Glutamatergic neuron (in vitro differentiated cells): Measurements from ENCODE around the gene RAB27A. TPM values are rescaled to one million over a fixed set of nuclear protein-coding genes. Genes with fewer than 3 reads are reported as not detected.

Source experiments
- DNase-seq: peaks from one replicate; pipeline ENCODE4 v3.0.0; 2022
- H3K27ac Mint-ChIP-seq: one replicate; pipeline ENCODE4 v1.8.0; 2020; ENCODE audit warnings: mild to moderate bottlenecking, mixed read lengths, inconsistent platforms; ENCODE audit not compliant: unreplicated experiment
- H3K27me3 Mint-ChIP-seq: one replicate; pipeline ENCODE4 v1.8.0; 2020; ENCODE audit warnings: mild to moderate bottlenecking, moderate library complexity, mixed read lengths, inconsistent platforms; ENCODE audit not compliant: unreplicated experiment
- H3K36me3 Mint-ChIP-seq: one replicate; pipeline ENCODE4 v1.8.0; 2020; ENCODE audit warnings: mild to moderate bottlenecking, mixed read lengths, inconsistent platforms; ENCODE audit not compliant: unreplicated experiment
- H3K4me1 Mint-ChIP-seq: one replicate; pipeline ENCODE4 v1.8.0; 2020; ENCODE audit warnings: mild to moderate bottlenecking, low read depth, mixed read lengths, inconsistent platforms; ENCODE audit not compliant: unreplicated experiment
- H3K4me3 Mint-ChIP-seq: one replicate; pipeline ENCODE4 v1.8.0; 2020; ENCODE audit warnings: mild to moderate bottlenecking, mixed read lengths, inconsistent platforms; ENCODE audit not compliant: unreplicated experiment
- H3K9me3 Mint-ChIP-seq: one replicate; pipeline ENCODE4 v1.8.0; 2020; ENCODE audit warnings: mild to moderate bottlenecking, moderate library complexity, mixed read lengths, inconsistent platforms; ENCODE audit not compliant: unreplicated experiment
- CTCF ChIP-seq: fragments of 200-600 bp; sonication (generic); IDR thresholded peaks from one replicate; pipeline ENCODE4 v1.5.0; 2021; ENCODE audit not compliant: partially characterized antibody, unreplicated experiment
- total RNA-seq: library from RNA; stranded (reverse); fragmentation: NEBNext Ultra II Directional; extraction: Animal tissue kit (Norgen Biotek cat#: 25700); gene quantifications from one replicate; pipeline ENCODE4 v1.2.1, GENCODE V29; 2021; ENCODE audit not compliant: unreplicated experiment

The RAB27A gene
- total RNA-seq, 1 donor from 2014 or later: 4.9 TPM

DNA sequence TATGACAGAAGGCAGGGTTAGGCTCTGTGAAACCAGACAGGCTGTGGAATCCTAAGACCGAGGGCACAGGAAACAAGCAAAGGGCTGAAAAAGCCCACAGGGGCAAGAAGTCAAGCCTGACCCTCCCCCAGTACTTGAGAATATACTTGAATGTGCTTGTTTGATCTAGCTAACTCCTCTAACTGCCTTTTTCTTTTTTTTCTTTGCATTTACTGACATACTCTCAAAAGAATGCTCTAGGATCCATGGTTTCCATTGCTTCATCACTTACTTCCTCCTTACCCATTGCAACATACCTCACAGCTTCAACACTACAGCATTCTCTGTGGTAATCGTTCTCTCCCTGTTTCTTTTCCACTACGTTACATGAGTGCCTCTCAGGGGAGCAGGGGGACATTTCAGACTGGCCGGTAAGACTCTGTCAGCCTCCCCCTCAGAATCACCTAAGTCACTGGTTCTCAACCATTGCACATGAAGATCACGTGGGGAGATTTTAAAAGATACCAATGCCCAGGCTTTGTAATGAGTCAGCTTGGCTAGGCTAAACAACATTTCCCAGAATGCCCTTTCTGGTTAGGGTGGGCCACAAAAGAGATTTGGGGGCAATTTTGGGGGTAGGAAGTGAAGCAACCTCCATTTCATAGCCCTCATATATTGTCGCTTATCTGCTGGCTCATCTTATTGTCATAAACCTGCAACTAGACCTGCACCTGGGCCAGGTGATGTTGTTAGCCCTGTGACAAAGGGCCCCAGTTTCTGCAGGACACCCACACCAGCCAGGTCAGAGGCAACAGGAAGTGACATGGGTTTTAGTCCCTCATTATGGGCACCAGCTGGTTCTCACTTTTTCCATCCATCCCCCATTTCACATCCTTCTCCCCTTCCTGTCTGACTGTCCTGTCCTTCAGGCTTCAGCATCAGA, 68.3 kb downstream of the RAB27A start:
- H3K36me3 Mint-ChIP-seq: no peaks in the 10 kb centered on the region
- no peaks in the 10 kb centered on the region for H3K4me1 Mint-ChIP-seq
- H3K9me3 Mint-ChIP-seq: no peaks in the 10 kb centered on the region
- no peak overlapping the region for H3K4me3 Mint-ChIP-seq
- H3K27ac Mint-ChIP-seq: no peak overlapping the region
- no peaks in the 10 kb centered on the region for H3K27me3 Mint-ChIP-seq
- DNase-seq: no peak
- no peak for TF ChIP-seq CTCF

- Mint-ChIP-seq H3K4me1 (no peaks in the 10 kb centered on the region), H3K36me3 (no peaks in the 10 kb centered on the region), H3K27me3 (no peaks in the 10 kb centered on the region), H3K4me3 (no peak overlapping the region), H3K27ac (no peak overlapping the region), H3K9me3 (no peaks in the 10 kb centered on the region)
- DNase-seq: no peak
- TF ChIP-seq CTCF: no peak
Observed at GRCh38 chr15:55220606-55221005, 69.0 kb downstream of the RAB27A start.

DNA sequence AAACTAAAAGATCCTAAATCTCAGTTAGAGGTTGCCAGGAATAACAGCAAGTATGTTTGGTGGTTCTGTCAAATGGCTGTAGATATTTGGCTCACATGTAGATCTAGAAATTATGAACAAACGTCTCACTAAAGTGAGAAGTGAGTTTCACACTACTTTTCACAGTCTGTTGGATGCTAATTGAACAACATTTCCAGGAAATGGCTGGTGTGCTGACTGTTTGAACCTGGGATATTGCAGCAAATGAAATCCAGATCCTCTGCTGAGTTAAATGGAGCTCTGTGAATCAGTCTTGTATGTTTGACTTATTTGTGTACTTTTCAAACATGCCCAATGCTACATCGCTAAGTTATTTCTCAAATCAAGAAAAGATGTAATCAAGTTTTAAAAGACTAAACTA, 71.6 kb downstream of the RAB27A start:
- Mint-ChIP-seq H3K27ac (no peak overlapping the region), H3K4me1 (no peaks in the 10 kb centered on the region), H3K4me3 (no peak overlapping the region), H3K27me3 (no peaks in the 10 kb centered on the region), H3K36me3 (no peaks in the 10 kb centered on the region), H3K9me3 (no peaks in the 10 kb centered on the region)
- no peak for TF ChIP-seq CTCF
- no peak for DNase-seq

DNA sequence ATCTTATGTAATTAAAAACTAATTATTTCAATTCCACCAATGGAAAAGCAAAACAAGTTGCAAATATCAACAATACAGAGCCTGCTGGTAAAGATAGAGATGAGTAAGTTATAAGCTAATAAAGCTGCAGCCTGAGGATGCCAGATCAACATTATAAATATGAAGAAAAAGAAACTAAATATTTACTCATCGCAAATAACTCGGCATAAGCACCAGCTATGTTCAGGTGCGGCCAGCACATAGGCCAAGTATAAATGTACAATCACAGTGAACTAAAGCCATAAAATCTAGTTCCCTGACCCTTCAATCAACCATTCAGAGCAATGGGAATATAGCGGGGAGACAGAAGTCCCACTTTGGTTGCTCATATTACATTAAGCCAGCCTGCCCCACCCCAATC, 85.1 kb downstream of the RAB27A start:
- no peak for TF ChIP-seq CTCF
- H3K36me3 Mint-ChIP-seq: no peaks in the 10 kb centered on the region
- no peak for DNase-seq
- peaks cover 2% of the 10 kb centered on the region for H3K27me3 Mint-ChIP-seq
- H3K9me3 Mint-ChIP-seq: no peaks in the 10 kb centered on the region
- H3K4me3 Mint-ChIP-seq: no peak overlapping the region
- no peaks in the 10 kb centered on the region for H3K4me1 Mint-ChIP-seq
- H3K27ac Mint-ChIP-seq: no peak overlapping the region

DNA sequence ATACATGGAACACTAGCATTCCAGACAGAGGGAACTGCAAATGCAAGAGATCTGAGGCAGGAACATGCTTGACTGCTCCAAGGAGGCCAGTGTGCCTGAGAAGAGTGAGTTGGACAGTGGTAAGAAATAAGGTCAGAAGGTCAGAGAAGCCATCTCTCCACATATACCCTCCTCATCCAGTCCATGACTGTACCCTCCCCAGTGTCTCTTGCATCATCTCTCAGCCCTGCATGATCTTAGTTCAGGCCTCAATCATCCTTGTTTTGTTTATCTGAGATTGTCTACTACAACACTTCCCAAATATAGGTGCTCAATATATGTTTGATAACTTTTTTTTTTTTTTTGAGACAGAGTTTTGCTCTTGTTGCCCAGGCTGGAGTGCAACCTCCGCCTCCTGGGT, 87.4 kb downstream of the RAB27A start:
- Mint-ChIP-seq H3K4me3 (no peak overlapping the region), H3K9me3 (no peaks in the 10 kb centered on the region), H3K4me1 (no peaks in the 10 kb centered on the region), H3K27me3 (no peaks in the 10 kb centered on the region), H3K36me3 (no peaks in the 10 kb centered on the region), H3K27ac (no peak overlapping the region)
- no peak for DNase-seq
- no peak for TF ChIP-seq CTCF
